Naive B cell (primary cell): Measurements from ENCODE around the gene DNMBP. TPM values are rescaled to one million over a fixed set of nuclear protein-coding genes. Genes with fewer than 3 reads are reported as not detected.

Source experiments
- ATAC-seq, 2 donors: fragments of 150-1000 bp; cut with Tn5 transposase; 2 replicates each; pipeline ENCODE4 v1.10.0; 2021; ENCODE audit warnings: low read depth in 2 of 2, mild to moderate bottlenecking in 2 of 2, moderate library complexity in 2 of 2
- DNase-seq: peaks from one replicate; pipeline ENCODE4 v3.0.0; 2022
- H3K27ac Mint-ChIP-seq, 6 donors: one replicate each; pipeline ENCODE4 v1.8.0; 2020 to 2022; ENCODE audit warnings: mild to moderate bottlenecking in 6 of 6, mixed read lengths in 6 of 6, moderate library complexity in 5 of 6, inconsistent platforms in 2 of 6
- H3K27me3 Mint-ChIP-seq, 3 donors: one replicate each; pipeline ENCODE4 v1.8.0; 2021 to 2022; ENCODE audit warnings: mixed read lengths in 3 of 3, mild to moderate bottlenecking in 1 of 3
- H3K36me3 Mint-ChIP-seq, 2 donors: one replicate each; pipeline ENCODE4 v1.8.0; 2020 to 2022; ENCODE audit warnings: mixed read lengths in 2 of 2, inconsistent platforms in 1 of 2, mild to moderate bottlenecking in 1 of 2
- H3K4me1 Mint-ChIP-seq, 3 donors: one replicate each; pipeline ENCODE4 v1.8.0; 2020 to 2022; ENCODE audit warnings: mixed read lengths in 3 of 3, inconsistent platforms in 1 of 3, mild to moderate bottlenecking in 1 of 3, moderate library complexity in 1 of 3
- H3K4me3 Mint-ChIP-seq, 8 donors: one replicate each; pipeline ENCODE4 v1.8.0; 2020 to 2022; ENCODE audit warnings: mild to moderate bottlenecking in 8 of 8, mixed read lengths in 8 of 8, moderate library complexity in 8 of 8, inconsistent platforms in 2 of 8
- H3K9me3 Mint-ChIP-seq, 7 donors: one replicate each; pipeline ENCODE4 v1.8.0; 2020 to 2022; ENCODE audit warnings: mixed read lengths in 7 of 7, mild to moderate bottlenecking in 5 of 7, inconsistent platforms in 2 of 7, moderate library complexity in 1 of 7
- polyA plus RNA-seq, 6 donors: library from polyadenylated mRNA; unstranded; fragments of 300-500 nt; fragmentation: Illumina TruSeq; gene quantifications; one replicate each; pipeline ENCODE4 v1.2.3, GENCODE V29; 2021; ENCODE audit warnings: low read depth in 6 of 6

The DNMBP gene
- polyA plus RNA-seq, 6 donors from 2014 or later: 1.2 to 11.9 (median 6.1) TPM

- peaks cover 0 to 11% of the 10 kb centered on the region in 2 donors for H3K36me3 Mint-ChIP-seq
- no peaks in the 10 kb centered on the region for H3K9me3 Mint-ChIP-seq
- DNase-seq (no peak), ATAC-seq (no peak)
- no peaks in the 10 kb centered on the region for H3K27me3 Mint-ChIP-seq
- no peak overlapping the region for H3K4me3 Mint-ChIP-seq
- peaks cover 26 to 56% (median 44%) of the 10 kb centered on the region in 3 donors for H3K4me1 Mint-ChIP-seq
- H3K27ac Mint-ChIP-seq: peak overlapping the region in 4 of 6 donors; percentile 14 to 91 (median 44)
Measured at GRCh38 chr10:99926925-99927720, 82.6 kb downstream of the DNMBP start.

DNA sequence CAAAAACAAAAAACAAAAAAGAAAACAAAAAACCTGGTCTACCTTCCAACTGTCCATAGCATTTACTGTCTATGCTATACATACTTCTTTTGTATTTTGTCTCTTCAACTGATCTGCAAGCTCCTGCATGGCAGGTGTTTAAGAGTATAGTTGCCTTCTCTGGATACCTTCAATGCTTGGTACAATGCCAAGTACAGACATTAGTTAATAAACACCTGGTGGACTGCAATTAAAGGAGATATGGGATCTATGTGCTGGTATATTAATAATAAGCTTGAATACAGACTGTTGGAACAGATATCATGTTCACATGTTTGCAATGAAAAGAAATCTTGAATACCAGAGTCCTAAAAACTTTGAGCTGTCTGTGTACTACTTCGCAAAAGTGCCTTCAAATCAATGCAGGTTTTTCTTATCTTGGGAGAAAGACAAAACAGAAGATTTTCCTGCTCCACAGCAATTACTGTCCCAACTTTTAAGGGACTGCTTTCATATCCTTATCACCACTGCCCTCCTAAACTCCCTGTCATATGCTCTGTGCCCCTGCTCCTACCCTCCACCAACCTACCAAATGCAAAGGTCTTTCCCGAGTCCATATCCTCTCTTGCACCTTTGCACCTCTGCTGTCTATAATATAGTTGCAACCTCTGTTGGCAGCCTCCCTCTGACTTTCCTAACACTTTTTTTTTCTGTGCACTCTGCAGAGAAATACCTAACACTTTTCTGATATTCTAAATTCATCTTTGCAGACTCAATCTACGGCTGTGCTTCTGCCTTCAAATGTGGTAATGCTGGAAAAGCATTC is 85.1 kb downstream of the DNMBP start:
- Mint-ChIP-seq H3K4me3 (no peak overlapping the region), H3K36me3 (peaks cover 8 to 9% of the 10 kb centered on the region in 2 donors), H3K27ac (peak overlapping the region in 2 of 6 donors; percentile 8 to 59), H3K4me1 (peaks cover 18 to 43% (median 40%) of the 10 kb centered on the region in 3 donors), H3K9me3 (no peaks in the 10 kb centered on the region), H3K27me3 (no peaks in the 10 kb centered on the region)
- DNase-seq: no peak
- ATAC-seq: no peak

GRCh38 chr10:99921948-99922347 is 87.8 kb downstream of the DNMBP start:
- peak overlapping the region in 2 of 6 donors; percentile 25 to 26 for H3K27ac Mint-ChIP-seq
- no peak overlapping the region for H3K4me3 Mint-ChIP-seq
- peaks cover 5 to 45% (median 30%) of the 10 kb centered on the region in 3 donors for H3K4me1 Mint-ChIP-seq
- ATAC-seq (no peak), DNase-seq (no peak)
- no peaks in the 10 kb centered on the region for H3K9me3 Mint-ChIP-seq
- peaks cover 8 to 13% of the 10 kb centered on the region in 2 donors for H3K36me3 Mint-ChIP-seq
- H3K27me3 Mint-ChIP-seq: no peaks in the 10 kb centered on the region

DNA sequence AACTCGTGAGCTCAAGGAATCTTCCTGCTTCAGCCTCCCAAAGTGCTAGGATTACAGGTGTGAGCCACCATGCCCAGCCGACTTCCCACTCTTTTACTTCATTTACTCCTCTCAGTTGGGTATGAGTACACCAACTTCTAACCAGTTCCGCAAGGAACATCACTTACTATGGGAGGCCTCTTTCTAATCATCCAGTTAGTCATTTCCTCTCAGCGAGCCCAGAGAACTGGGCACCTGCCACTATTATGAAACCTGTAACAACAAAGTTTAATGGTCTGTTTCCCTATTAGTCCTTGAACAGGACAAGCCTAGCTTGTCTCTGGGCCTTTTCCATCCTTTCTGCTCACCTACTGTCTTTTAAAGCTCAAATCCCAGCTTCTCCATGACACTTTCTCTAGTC is 88.8 kb downstream of the DNMBP start:
- Mint-ChIP-seq H3K27ac (peak overlapping the region in 2 of 6 donors; percentile 52 to 77), H3K4me3 (no peak overlapping the region)

DNA sequence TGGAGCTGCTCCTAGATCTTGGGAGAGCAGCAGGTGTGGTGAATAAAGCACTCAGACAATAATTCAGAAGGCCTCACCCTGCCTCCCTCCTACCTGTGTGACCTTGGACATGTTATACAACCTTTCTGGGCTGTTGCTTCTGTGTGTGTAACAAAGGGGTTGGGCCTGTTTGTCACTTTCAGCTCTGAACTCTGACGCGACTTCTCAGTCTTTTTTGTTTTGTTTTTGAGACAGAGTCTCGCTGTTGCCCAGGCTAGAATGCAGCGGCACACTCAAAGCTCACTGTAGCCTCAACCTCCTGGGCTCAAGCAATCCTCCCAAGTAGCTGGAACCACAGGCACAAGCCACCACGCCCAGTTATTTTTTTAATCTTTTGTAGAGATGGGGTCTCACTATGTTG is 89.3 kb downstream of the DNMBP start:
- Mint-ChIP-seq H3K27ac (peak overlapping the region in 1 of 6 donors; percentile 52), H3K27me3 (no peaks in the 10 kb centered on the region), H3K4me1 (peaks cover 5 to 45% (median 28%) of the 10 kb centered on the region in 3 donors), H3K4me3 (no peak overlapping the region), H3K36me3 (peaks cover 8 to 13% of the 10 kb centered on the region in 2 donors), H3K9me3 (no peaks in the 10 kb centered on the region)
- DNase-seq (no peak), ATAC-seq (no peak)

More for the DNA sequence above, 88.8 kb downstream of the DNMBP start:
- Mint-ChIP-seq H3K36me3 (peaks cover 8 to 13% of the 10 kb centered on the region in 2 donors), H3K9me3 (no peaks in the 10 kb centered on the region), H3K27me3 (no peaks in the 10 kb centered on the region), H3K4me1 (peaks cover 5 to 45% (median 28%) of the 10 kb centered on the region in 3 donors)
- ATAC-seq (no peak), DNase-seq (no peak)

DNA sequence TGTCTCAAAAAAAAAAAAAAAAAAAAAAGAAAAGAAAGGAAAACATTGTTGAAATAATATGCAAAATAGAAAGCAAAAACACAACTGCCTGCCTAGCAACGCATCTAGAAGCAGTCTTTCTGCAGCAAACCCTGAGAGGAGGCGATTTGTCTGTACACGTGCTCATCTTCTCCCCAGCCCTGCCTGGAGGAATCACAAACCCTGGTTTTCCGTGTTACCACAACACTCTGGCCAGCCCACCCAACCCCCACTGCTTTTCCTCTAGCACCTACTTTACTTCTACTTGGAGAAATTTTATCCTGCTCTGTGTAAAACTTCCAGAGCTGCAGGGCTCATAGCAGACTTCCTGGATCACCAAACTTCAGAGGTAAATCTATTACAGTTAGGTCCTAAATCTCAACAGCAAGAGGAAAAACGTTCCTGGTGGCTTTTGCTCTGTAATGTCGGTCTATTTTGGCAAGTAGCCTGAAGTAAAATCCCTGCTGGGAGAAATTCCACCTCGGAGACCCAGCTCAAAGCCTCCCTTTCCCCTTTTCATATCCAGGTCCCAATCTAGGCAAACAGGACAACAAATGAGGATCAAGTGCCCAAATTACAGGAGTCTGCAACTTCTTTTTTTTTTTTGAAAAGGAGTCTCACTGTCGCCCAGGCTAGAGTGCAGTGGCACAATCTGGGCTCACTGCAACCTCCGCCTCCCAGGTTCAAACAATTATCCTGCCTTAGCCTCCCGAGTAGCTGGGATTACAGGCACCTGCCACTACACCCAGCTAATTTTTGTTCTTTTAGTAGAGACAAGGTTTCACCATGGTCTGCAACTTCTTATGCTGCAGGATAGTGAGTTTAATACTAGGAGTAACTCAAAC is 91.6 kb downstream of the DNMBP start:
- H3K4me3 Mint-ChIP-seq: no peak overlapping the region
- H3K4me1 Mint-ChIP-seq: peaks cover 5 to 30% (median 15%) of the 10 kb centered on the region in 3 donors
- ATAC-seq: no peak
- DNase-seq: no peak
- H3K9me3 Mint-ChIP-seq: no peaks in the 10 kb centered on the region
- H3K27me3 Mint-ChIP-seq: no peaks in the 10 kb centered on the region
- peak overlapping the region in 5 of 6 donors; percentile 9 to 66 (median 57) for H3K27ac Mint-ChIP-seq
- H3K36me3 Mint-ChIP-seq: peaks cover 8 to 10% of the 10 kb centered on the region in 2 donors

DNA sequence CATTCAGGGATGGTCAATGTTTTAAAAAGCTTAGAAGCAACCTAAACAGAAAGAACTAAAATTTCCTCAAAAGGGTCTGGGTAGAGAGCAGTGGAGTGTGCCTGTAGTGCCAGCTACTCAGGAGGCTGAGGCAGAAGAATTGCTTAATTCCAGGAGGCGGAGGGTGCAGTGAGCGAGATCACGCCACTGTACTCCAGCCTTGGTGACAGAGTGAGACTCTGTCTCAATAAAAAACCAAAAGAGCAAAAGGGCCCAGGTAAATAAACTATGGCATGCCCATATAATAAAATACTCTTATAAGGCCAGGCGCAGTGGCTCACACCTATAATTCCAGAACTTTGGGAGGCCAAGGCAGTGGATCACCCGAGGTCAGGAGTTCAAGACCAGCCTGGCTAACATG is 93.0 kb downstream of the DNMBP start:
- no peak overlapping the region for H3K4me3 Mint-ChIP-seq
- no peaks in the 10 kb centered on the region for H3K27me3 Mint-ChIP-seq
- ATAC-seq (no peak), DNase-seq (no peak)
- H3K4me1 Mint-ChIP-seq: peaks cover 2 to 18% (median 7%) of the 10 kb centered on the region in 3 donors
- no peak overlapping the region for H3K27ac Mint-ChIP-seq
- peaks cover 8 to 10% of the 10 kb centered on the region in 2 donors for H3K36me3 Mint-ChIP-seq
- H3K9me3 Mint-ChIP-seq: no peaks in the 10 kb centered on the region

DNA sequence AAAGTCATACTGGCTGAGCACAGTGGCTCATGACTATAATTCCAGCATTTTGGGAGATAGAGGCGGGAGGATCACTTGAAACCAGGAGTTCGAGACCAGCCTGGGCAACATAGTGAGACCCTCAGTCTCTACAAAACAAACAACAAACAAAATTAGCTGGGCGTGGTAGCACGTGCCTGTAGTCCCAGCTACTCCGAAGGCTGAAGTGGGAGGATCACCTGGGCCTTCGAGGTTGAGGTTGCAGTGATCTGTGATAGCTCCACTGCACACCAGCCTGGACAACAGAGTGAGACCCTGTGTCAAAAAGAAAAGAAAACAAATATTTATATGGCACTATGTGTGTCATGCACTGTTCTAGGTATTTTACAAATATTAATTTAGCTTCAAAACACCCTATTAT is 94.3 kb downstream of the DNMBP start:
- Mint-ChIP-seq H3K4me3 (no peak overlapping the region), H3K36me3 (peaks cover 0 to 4% of the 10 kb centered on the region in 2 donors), H3K27me3 (no peaks in the 10 kb centered on the region), H3K4me1 (peaks cover 2 to 18% (median 6%) of the 10 kb centered on the region in 3 donors), H3K27ac (no peak overlapping the region), H3K9me3 (no peaks in the 10 kb centered on the region)
- DNase-seq (no peak), ATAC-seq (no peak)

DNA sequence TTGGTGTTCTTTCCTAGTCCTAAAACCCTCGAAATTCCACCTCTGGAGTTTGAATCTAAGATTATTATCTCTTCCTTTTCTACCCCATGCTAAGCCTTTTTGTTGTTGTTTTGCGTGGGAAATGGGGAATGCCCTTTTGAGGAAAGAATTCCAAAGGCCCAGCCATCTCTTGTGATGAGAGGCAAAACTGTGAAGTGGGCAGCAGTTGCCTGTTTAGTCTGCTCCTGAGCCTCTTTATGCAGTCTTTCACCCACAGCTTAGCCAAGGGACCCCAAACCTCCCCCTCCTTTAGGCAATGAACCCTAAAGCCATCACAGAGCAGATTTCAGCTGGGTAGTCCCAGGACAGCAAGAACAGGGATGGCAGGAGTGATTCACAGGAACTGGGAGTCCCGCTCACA is 95.5 kb downstream of the DNMBP start:
- DNase-seq (no peak), ATAC-seq (no peak)
- H3K36me3 Mint-ChIP-seq: peaks cover 0 to 4% of the 10 kb centered on the region in 2 donors
- no peak overlapping the region for H3K27ac Mint-ChIP-seq
- H3K27me3 Mint-ChIP-seq: no peaks in the 10 kb centered on the region
- peaks cover 2 to 14% (median 7%) of the 10 kb centered on the region in 3 donors for H3K4me1 Mint-ChIP-seq
- no peaks in the 10 kb centered on the region for H3K9me3 Mint-ChIP-seq
- H3K4me3 Mint-ChIP-seq: no peak overlapping the region

- DNase-seq (no peak), ATAC-seq (no peak)
- peak overlapping the region in 1 of 6 donors; percentile 68 for H3K27ac Mint-ChIP-seq
- H3K27me3 Mint-ChIP-seq: no peaks in the 10 kb centered on the region
- no peak overlapping the region for H3K4me3 Mint-ChIP-seq
- H3K36me3 Mint-ChIP-seq: peaks cover 0 to 4% of the 10 kb centered on the region in 2 donors
- H3K9me3 Mint-ChIP-seq: no peaks in the 10 kb centered on the region
- peaks cover 2 to 10% (median 7%) of the 10 kb centered on the region in 3 donors for H3K4me1 Mint-ChIP-seq
Measured at GRCh38 chr10:99913831-99914235, 95.9 kb downstream of the DNMBP start.

- no peak for DNase-seq
Measured at GRCh38 chr10:99912041-99912440, 97.7 kb downstream of the DNMBP start.

DNA sequence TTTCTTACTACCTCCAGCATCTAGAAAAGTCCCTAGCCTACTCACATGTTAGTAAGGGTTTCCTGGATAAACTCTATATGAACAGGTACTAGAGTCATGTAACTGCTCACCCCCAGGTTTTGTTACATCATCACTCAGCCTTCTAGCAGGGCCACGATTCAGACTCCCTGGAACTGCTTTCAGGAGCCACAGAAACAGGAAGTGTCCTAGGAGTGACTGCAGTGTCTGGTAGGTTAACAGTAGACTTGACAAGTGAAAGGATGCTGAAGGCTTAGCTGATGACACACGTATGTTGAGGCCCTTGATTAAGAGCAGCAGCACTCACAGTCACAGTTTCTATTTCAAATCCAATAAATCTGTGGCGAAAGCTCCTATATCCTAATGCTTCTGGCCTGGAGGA is 101.2 kb downstream of the DNMBP start:
- Mint-ChIP-seq H3K36me3 (peaks cover 19 to 29% of the 10 kb centered on the region in 2 donors), H3K4me1 (peaks cover 0 to 7% (median 0%) of the 10 kb centered on the region in 3 donors), H3K27me3 (no peaks in the 10 kb centered on the region), H3K9me3 (no peaks in the 10 kb centered on the region), H3K27ac (peak overlapping the region in 1 of 6 donors; percentile 46), H3K4me3 (no peak overlapping the region)
- ATAC-seq: no peak
- DNase-seq: no peak

More at GRCh38 chr10:99912041-99912440, 97.7 kb downstream of the DNMBP start:
- H3K27me3 Mint-ChIP-seq: no peaks in the 10 kb centered on the region
- H3K36me3 Mint-ChIP-seq: peaks cover 10 to 11% of the 10 kb centered on the region in 2 donors
- ATAC-seq: no peak
- H3K27ac Mint-ChIP-seq: peak overlapping the region in 1 of 6 donors; percentile 12
- H3K4me1 Mint-ChIP-seq: peaks cover 0 to 4% (median 0%) of the 10 kb centered on the region in 3 donors
- no peaks in the 10 kb centered on the region for H3K9me3 Mint-ChIP-seq
- no peak overlapping the region for H3K4me3 Mint-ChIP-seq

DNA sequence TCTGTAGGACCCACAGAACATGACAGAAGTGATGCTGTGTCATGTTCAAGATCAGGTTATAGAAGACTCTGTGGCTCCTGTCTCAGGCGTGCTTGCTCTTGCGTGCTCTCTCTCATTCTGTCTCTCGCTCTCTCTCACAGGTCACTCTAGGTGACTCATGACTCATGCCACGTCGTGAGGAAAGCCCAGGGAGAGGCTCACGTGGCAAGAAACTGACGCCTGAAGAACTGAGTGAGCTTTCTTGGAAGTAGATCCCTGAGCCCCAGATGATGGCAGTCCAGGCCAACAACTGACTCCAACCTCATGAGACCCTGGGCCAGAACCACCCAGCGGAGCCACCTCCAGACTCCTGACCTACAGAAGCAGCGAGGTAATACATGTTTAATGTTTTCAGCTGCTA is 103.3 kb downstream of the DNMBP start:
- H3K4me3 Mint-ChIP-seq: no peak overlapping the region
- H3K27me3 Mint-ChIP-seq: no peaks in the 10 kb centered on the region

More for the DNA sequence above, 103.3 kb downstream of the DNMBP start:
- Mint-ChIP-seq H3K36me3 (peaks cover 21 to 33% of the 10 kb centered on the region in 2 donors), H3K9me3 (no peaks in the 10 kb centered on the region), H3K4me1 (peaks cover 1 to 8% (median 4%) of the 10 kb centered on the region in 3 donors), H3K27ac (no peak overlapping the region)
- DNase-seq (no peak), ATAC-seq (no peak)
